IMR-90 (cell line): ENCODE results near the gene BCL6. TPM values are rescaled to one million over a fixed set of nuclear protein-coding genes. Genes with fewer than 3 reads are reported as not detected.

Experiments
- ATAC-seq: fragments of 200-7000 bp; cut with Tn5 transposase; 2 replicates; pipeline ENCODE4 v1.9.1; 2020; ENCODE audit warnings: low read depth, mild to moderate bottlenecking, moderate library complexity
- BruUV-seq: library from RNA; stranded (reverse); fragments of 400-500 nt; replicated peaks from 2 replicates; lab custom pipeline; 2021; lab: Mats Ljungman, UMichigan
- CTCF ChIA-PET: fragments of 300-600 bp; formaldehyde crosslinking; extraction: SDS; loops from one replicate; lab custom pipeline; 2021; ENCODE audit warnings: antibody characterized with exemption; lab: Yijun Ruan, JAX
- POLR2A ChIA-PET: fragments of 300-600 bp; sonication (Branson Sonifier 250); formaldehyde crosslinking; loops from one replicate; lab custom pipeline; 2022; ENCODE audit warnings: antibody characterized with exemption; ENCODE audit not compliant: unreplicated experiment; lab: Charles Lee
- DNase-seq: peaks from one replicate; pipeline ENCODE4 v3.0.0; 2013
- H2AFZ ChIP-seq: replicated peaks from 2 replicates; pipeline ENCODE3; 2013; ENCODE audit warnings: low read length, mild to moderate bottlenecking; ENCODE audit not compliant: poor library complexity
- H2AK5ac ChIP-seq: 2 replicates; pipeline ENCODE4 v1.6.1; 2013; ENCODE audit warnings: low read depth, low read length, inconsistent platforms
- H2AK9ac ChIP-seq: replicated peaks from 2 replicates; pipeline ENCODE3; 2013; ENCODE audit warnings: mild to moderate bottlenecking, low read depth, low read length, moderate library complexity; ENCODE audit not compliant: poor library complexity
- H2BK120ac ChIP-seq: 2 replicates; pipeline ENCODE4 v1.6.1; 2013; ENCODE audit warnings: low read depth, low read length, inconsistent platforms
- H2BK15ac ChIP-seq: 3 replicates; pipeline ENCODE4 v1.6.1; 2013; ENCODE audit warnings: low read depth, low read length, inconsistent platforms
- H2BK20ac ChIP-seq: 2 replicates; pipeline ENCODE4 v1.6.1; 2013; ENCODE audit warnings: low read depth, mild to moderate bottlenecking, inconsistent platforms, low read length, moderate library complexity
- H2BK5ac ChIP-seq: 2 replicates; pipeline ENCODE4 v1.6.1; 2013; ENCODE audit warnings: mild to moderate bottlenecking, low read depth, low read length, inconsistent platforms; ENCODE audit not compliant: poor library complexity, severe bottlenecking
- H3K14ac ChIP-seq: replicated peaks from 2 replicates; pipeline ENCODE4 v1.6.1; 2013; ENCODE audit warnings: low read depth, low read length, inconsistent platforms
- H3K18ac ChIP-seq: 2 replicates; pipeline ENCODE4 v1.6.1; 2013; ENCODE audit warnings: low read depth, low read length, control low read depth
- H3K23ac ChIP-seq: 2 replicates; pipeline ENCODE4 v1.6.1; 2013; ENCODE audit warnings: low read depth, low read length, inconsistent platforms
- H3K27ac ChIP-seq: 2 replicates; pipeline ENCODE4 v1.5.1; 2013; ENCODE audit warnings: mild to moderate bottlenecking, control low read depth, low read length; ENCODE audit not compliant: insufficient read depth
- H3K27me3 ChIP-seq: 2 replicates; pipeline ENCODE4 v1.6.1; 2013; ENCODE audit warnings: low read length; ENCODE audit not compliant: control insufficient read depth, insufficient read depth
- H3K36me3 ChIP-seq: 2 replicates; pipeline ENCODE4 v1.6.1; 2013; ENCODE audit warnings: low read length, mixed read lengths; ENCODE audit not compliant: control insufficient read depth, insufficient read depth
- H3K4ac ChIP-seq: 2 replicates; pipeline ENCODE4 v1.6.1; 2013; ENCODE audit warnings: low read depth, low read length, inconsistent platforms
- H3K4me1 ChIP-seq: 2 replicates; pipeline ENCODE4 v1.6.1; 2013; ENCODE audit warnings: low read length, mixed read lengths; ENCODE audit not compliant: control insufficient read depth, insufficient read depth
- H3K4me2 ChIP-seq: 2 replicates; pipeline ENCODE4 v1.6.1; 2013; ENCODE audit warnings: low read depth, mild to moderate bottlenecking, control low read depth, low read length, moderate library complexity
- H3K4me3 ChIP-seq: 2 replicates; pipeline ENCODE4 v1.5.1; 2013; ENCODE audit warnings: low read depth, mild to moderate bottlenecking, control low read depth, low read length, moderate library complexity; ENCODE audit not compliant: insufficient read depth
- H3K56ac ChIP-seq: 2 replicates; pipeline ENCODE4 v1.6.1; 2013; ENCODE audit warnings: low read length, inconsistent platforms; ENCODE audit not compliant: insufficient read depth; ENCODE audit errors: extremely low read depth
- H3K79me1 ChIP-seq, 2 experiments: 2 replicates each; pipeline ENCODE4 v1.6.1; 2013; ENCODE audit warnings: low read length in 2 of 2, inconsistent platforms in 1 of 2, low read depth in 1 of 2
- H3K9ac ChIP-seq: 2 replicates; pipeline ENCODE4 v1.6.1; 2013; ENCODE audit warnings: low read depth, low read length, control low read depth
- H3K9me1 ChIP-seq: 2 replicates; pipeline ENCODE4 v1.6.1; 2013; ENCODE audit warnings: low read length, inconsistent platforms; ENCODE audit not compliant: insufficient read depth
- H3K9me3 ChIP-seq: 2 replicates; pipeline ENCODE4 v1.6.1; 2013; ENCODE audit warnings: low read length; ENCODE audit not compliant: control insufficient read depth, insufficient read depth
- H4K20me1 ChIP-seq: 2 replicates; pipeline ENCODE4 v1.6.1; 2013; ENCODE audit warnings: low read length, inconsistent platforms; ENCODE audit not compliant: insufficient read depth
- H4K5ac ChIP-seq: 2 replicates; pipeline ENCODE4 v1.6.1; 2013; ENCODE audit warnings: mild to moderate bottlenecking, low read depth, low read length, control low read depth
- H4K8ac ChIP-seq, 2 experiments: 2 replicates each; pipeline ENCODE4 v1.6.1; 2013; ENCODE audit warnings: low read depth in 2 of 2, low read length in 2 of 2, control low read depth in 1 of 2, inconsistent platforms in 1 of 2
- H4K91ac ChIP-seq: 2 replicates; pipeline ENCODE4 v1.6.1; 2013; ENCODE audit warnings: low read depth, low read length, inconsistent platforms; ENCODE audit not compliant: insufficient read depth
- MXI1 ChIP-seq: IDR thresholded peaks from 2 replicates; pipeline ENCODE4 v1.6.1; 2012; ENCODE audit warnings: low read depth, mild to moderate bottlenecking, low read length, moderate library complexity, borderline replicate concordance
- POLR2A ChIP-seq: IDR thresholded peaks from 2 replicates; pipeline ENCODE4 v1.6.1; 2012; ENCODE audit warnings: mild to moderate bottlenecking, low read depth, low read length
- USF2 ChIP-seq: fragments of 150-350 bp; IDR thresholded peaks from 2 replicates; pipeline ENCODE4 v1.6.1; 2017; ENCODE audit warnings: mild to moderate bottlenecking, antibody characterized with exemption, low read length, low read depth
- WGBS, 2 experiments: methylation state at CpG; one replicate each; pipeline versions ENCODE4 v1.1.5 to v1.1.7; 2013; ENCODE audit warnings: missing lambda C conversion rate in 2 of 2; ENCODE audit not compliant: insufficient read length in 1 of 2; ENCODE audit errors: extremely low coverage in 2 of 2; 5-methylcytosine and 5-hydroxymethylcytosine counted together
- dilution Hi-C: fragments of 300-500 bp; cut with HindIII; formaldehyde crosslinking; loops from one replicate; pipeline ENCODE4 v1.14.3; 2018; ENCODE audit warnings: low sequenced_read_pairs; ENCODE audit not compliant: unreplicated experiment
- in situ Hi-C: fragments of 300-500 bp; cut with MboI; formaldehyde crosslinking; loops from 3 replicates; pipeline ENCODE4 v1.14.3; 2019; ENCODE audit warnings: low sequenced_read_pairs, inconsistent platforms, mixed read lengths
- intact Hi-C: fragments of 100-400 bp; cut with micrococcal nuclease; formaldehyde crosslinking; loops from 2 replicates; pipeline ENCODE4 v1.10.0; 2022
- polyA plus RNA-seq, 3 experiments: library from polyadenylated mRNA; depleted of rRNA; stranded (reverse); fragments of >200 nt; gene quantifications; 2 replicates each; pipeline ENCODE4 v1.2.3, GENCODE V29; 2012; ENCODE audit warnings: low replicate concordance in 1 of 3
- total RNA-seq: library from RNA; depleted of rRNA; stranded (reverse); fragments of >200 nt; gene quantifications from 2 replicates; pipeline ENCODE4 v1.2.3, GENCODE V29; 2012

BCL6 gene
- total and polyA plus RNA-seq, 2 of the 4 experiments (the other 2 are of a cell fraction): 19.7 to 22.6 TPM

GRCh38 chr3:187735383-187735782 is 9.9 kb downstream of the BCL6 start:
- WGBS, 2 experiments: 100% methylated on average over 1 of the region's 3 CpGs; no CpG with 5 or more reads in 1 of the 2 experiments
- Histone ChIP-seq H3K4me3 (no peak overlapping the region), H2BK5ac (no peak overlapping the region), H3K27ac (no peak overlapping the region), H3K79me1 (peaks cover 41 to 78% of the 10 kb centered on the region in 2 experiments), H4K8ac (no peak overlapping the region), H3K14ac (no peak overlapping the region), H3K23ac (no peak overlapping the region), H3K4ac (no peak overlapping the region), H3K18ac (no peak overlapping the region), H3K4me2 (no peak overlapping the region), H3K9me3 (no peaks in the 10 kb centered on the region), H4K91ac (no peak overlapping the region), H2AFZ (no peak overlapping the region), H3K56ac (no peak overlapping the region), H2AK9ac (no peak overlapping the region), H2BK120ac (no peak overlapping the region), H3K9me1 (peaks cover 17% of the 10 kb centered on the region), H2BK20ac (no peak overlapping the region), H4K20me1 (peaks cover 49% of the 10 kb centered on the region), H4K5ac (no peak overlapping the region), H3K4me1 (peaks cover 18% of the 10 kb centered on the region), H2AK5ac (no peak overlapping the region), H3K9ac (no peak overlapping the region), H2BK15ac (no peak overlapping the region), H3K36me3 (peaks cover 23% of the 10 kb centered on the region), H3K27me3 (no peaks in the 10 kb centered on the region)
- ChIA-PET POLR2A (no interaction called here), CTCF (interaction anchor here (0.6 kb wide), 2 partner anchors 512 to 1450 kb away, joined by 3 to 4 read pairs; no protein-coding TSS in a partner anchor)
- DNase-seq (no peak), ATAC-seq (no peak)
- TF ChIP-seq POLR2A (no peak), USF2 (no peak), MXI1 (no peak)
- in situ Hi-C loops (loop anchor here (10.0 to 25.0 kb wide), 5 partner anchors 677 to 1419 kb away; no protein-coding TSS in a partner anchor), dilution Hi-C loops (loop anchor here (25.0 kb wide), 1 partner anchor 577 kb away; no protein-coding TSS in a partner anchor), intact Hi-C loops (no loop called here)
- BruUV-seq: no TSS peak
